Peyer's patch (tissue), 4 donors: ENCODE measurements around the gene HLCS. TPM values are rescaled to one million over a fixed set of nuclear protein-coding genes. Genes with fewer than 3 reads are reported as not detected.

Source experiments
- DNase-seq, 3 donors: peaks; one replicate each; pipeline ENCODE4 v3.0.0-alpha.2; 2017 to 2019
- H3K27ac ChIP-seq, 4 donors: fragments of 200-600 bp; sonication (generic); one replicate each; pipeline ENCODE4 v1.5.1; 2016 to 2019
- H3K27me3 ChIP-seq, 2 donors: fragments of 200-600 bp; sonication (generic); one replicate each; pipeline ENCODE4 v1.5.1; 2019
- H3K36me3 ChIP-seq, 3 donors: fragments of 200-600 bp; sonication (generic); one replicate each; pipeline ENCODE4 v1.5.1; 2016 to 2019
- H3K4me1 ChIP-seq, 4 donors: fragments of 200-600 bp; sonication (generic); one replicate each; pipeline ENCODE4 v1.5.1; 2016 to 2019
- H3K4me3 ChIP-seq, 4 donors: fragments of 200-600 bp; sonication (generic); 1 replicate in 3 of 4; 2 replicates in 1 of 4; pipeline ENCODE4 v1.5.1; 2016 to 2019; ENCODE audit warnings: mild to moderate bottlenecking in 1 of 4
- H3K9me3 ChIP-seq, 4 donors: fragments of 200-600 bp; sonication (generic); one replicate each; pipeline ENCODE4 v1.5.1; 2016 to 2019; ENCODE audit warnings: mild to moderate bottlenecking in 1 of 4
- POLR2A ChIP-seq, 2 donors: fragments of 450-650 bp; IDR thresholded peaks; one replicate each; pipeline ENCODE4 v1.5.1; 2017; ENCODE audit warnings: antibody characterized with exemption in 2 of 2, mild to moderate bottlenecking in 2 of 2, moderate library complexity in 2 of 2
- total RNA-seq, 4 donors: library from RNA; depleted of rRNA; stranded (reverse); fragments of >200 nt; gene quantifications; one replicate each; pipeline ENCODE4 v1.1.0, GENCODE V29; 2016
- TF ChIP-seq, protein P1 (sequence below), 6 experiments: fragments of 450-650 bp in 4 of 6; fragments of 200-600 bp in 2 of 6; sonication (generic) in 1 of 6; IDR thresholded peaks; one replicate each; pipeline ENCODE4 v1.5.1; 2017 to 2019; ENCODE audit warnings: antibody characterized with exemption in 6 of 6, mild to moderate bottlenecking in 3 of 6, moderate library complexity in 1 of 6

HLCS gene
- total RNA-seq, 4 donors from 2014 or later: 14.9 to 27.9 (median 24.3) TPM

DNA sequence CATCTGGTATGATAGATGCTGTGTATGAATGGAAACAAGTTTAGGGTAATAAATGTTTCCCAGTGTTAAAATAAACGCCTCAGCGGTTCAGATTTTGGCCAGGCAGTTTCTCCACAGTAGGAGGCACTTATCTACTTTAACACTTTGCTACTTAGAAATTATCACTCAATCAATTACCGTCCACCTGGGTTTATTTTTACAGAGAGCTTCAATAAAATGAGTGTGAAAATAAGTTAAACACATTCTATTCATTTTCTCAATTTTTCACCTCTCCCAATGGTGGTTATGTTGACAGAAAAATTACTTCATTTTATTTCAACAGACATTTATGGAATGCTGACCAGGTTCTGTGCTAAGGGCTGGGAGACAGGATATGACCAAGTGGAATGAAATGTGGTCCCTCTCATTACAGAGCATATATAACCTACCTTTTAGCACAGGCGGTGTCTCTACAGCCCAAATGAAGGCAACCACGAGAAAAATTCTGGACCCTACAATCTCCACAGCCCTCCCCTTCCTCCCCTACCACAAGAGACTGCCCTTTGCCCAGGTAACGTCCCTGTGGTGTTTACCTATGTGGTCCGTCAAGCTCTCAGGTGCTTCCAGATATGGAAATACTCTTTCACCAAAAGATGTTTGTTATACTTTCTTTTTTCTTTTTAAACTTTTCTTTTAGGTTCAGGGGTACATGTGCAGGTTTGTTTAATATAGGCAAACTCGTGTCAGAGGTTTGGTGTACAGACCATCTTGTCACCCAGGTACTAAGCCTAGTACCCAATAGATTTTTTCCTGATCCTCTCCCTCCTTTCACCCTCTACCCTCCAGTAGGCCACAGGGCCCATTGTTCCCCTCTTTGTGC is 105.5 kb downstream of the HLCS start:
- Histone ChIP-seq H3K36me3 (no peaks in the 10 kb centered on the region), H3K27me3 (no peaks in the 10 kb centered on the region), H3K4me1 (no peaks in the 10 kb centered on the region), H3K27ac (no peak overlapping the region), H3K9me3 (no peaks in the 10 kb centered on the region), H3K4me3 (no peak overlapping the region)
- no peak for DNase-seq
- TF ChIP-seq, protein P1, sequence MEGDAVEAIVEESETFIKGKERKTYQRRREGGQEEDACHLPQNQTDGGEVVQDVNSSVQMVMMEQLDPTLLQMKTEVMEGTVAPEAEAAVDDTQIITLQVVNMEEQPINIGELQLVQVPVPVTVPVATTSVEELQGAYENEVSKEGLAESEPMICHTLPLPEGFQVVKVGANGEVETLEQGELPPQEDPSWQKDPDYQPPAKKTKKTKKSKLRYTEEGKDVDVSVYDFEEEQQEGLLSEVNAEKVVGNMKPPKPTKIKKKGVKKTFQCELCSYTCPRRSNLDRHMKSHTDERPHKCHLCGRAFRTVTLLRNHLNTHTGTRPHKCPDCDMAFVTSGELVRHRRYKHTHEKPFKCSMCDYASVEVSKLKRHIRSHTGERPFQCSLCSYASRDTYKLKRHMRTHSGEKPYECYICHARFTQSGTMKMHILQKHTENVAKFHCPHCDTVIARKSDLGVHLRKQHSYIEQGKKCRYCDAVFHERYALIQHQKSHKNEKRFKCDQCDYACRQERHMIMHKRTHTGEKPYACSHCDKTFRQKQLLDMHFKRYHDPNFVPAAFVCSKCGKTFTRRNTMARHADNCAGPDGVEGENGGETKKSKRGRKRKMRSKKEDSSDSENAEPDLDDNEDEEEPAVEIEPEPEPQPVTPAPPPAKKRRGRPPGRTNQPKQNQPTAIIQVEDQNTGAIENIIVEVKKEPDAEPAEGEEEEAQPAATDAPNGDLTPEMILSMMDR (IDR thresholded peaks at IDR 0.05): no peak
- TF ChIP-seq POLR2A (IDR thresholded peaks at IDR 0.05): no peak

DNA sequence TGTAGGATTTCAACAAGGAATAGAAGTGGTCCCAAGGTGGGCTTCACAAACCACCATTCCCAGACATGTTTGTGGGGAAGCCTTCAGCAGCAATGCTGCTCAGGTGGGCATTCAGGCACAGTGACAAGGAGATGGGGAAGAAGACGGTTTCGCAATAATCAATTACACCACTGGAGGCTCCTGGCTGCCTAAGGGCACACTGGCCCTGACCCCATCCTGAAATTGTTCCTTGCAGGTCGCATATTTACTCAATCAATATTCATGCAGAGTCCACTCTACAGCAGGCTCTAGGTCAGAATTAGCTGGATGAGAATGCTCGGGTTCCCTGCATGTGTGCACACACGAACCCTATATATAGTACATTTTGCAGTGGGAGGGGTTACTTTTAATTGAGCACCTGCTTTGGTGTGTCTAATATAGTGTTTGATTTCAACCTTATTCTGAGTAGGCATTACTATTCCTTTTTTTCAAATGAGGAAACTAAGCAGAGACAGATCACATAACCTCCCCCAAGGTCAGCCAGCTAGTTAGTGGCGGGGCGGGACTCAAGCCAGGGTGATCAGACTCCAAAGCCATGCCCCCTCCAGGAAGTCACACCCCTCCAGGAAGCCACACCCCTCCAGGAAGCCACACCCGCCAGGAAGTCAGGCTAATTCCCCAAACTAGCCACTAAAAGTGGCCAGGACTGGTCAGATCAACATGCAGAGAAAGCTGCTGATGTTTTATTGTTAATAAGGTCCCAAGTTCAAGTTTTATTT is 106.5 kb downstream of the HLCS start:
- no peak overlapping the region for H3K4me3 ChIP-seq
- TF ChIP-seq, protein P1 (IDR thresholded peaks at IDR 0.05): no peak
- no peak for TF ChIP-seq POLR2A (IDR thresholded peaks at IDR 0.05)
- no peak overlapping the region for H3K27ac ChIP-seq
- H3K36me3 ChIP-seq: no peaks in the 10 kb centered on the region
- no peaks in the 10 kb centered on the region for H3K4me1 ChIP-seq
- no peaks in the 10 kb centered on the region for H3K9me3 ChIP-seq
- no peaks in the 10 kb centered on the region for H3K27me3 ChIP-seq
- DNase-seq: peak; percentile 27 to 79 (median 76)

DNA sequence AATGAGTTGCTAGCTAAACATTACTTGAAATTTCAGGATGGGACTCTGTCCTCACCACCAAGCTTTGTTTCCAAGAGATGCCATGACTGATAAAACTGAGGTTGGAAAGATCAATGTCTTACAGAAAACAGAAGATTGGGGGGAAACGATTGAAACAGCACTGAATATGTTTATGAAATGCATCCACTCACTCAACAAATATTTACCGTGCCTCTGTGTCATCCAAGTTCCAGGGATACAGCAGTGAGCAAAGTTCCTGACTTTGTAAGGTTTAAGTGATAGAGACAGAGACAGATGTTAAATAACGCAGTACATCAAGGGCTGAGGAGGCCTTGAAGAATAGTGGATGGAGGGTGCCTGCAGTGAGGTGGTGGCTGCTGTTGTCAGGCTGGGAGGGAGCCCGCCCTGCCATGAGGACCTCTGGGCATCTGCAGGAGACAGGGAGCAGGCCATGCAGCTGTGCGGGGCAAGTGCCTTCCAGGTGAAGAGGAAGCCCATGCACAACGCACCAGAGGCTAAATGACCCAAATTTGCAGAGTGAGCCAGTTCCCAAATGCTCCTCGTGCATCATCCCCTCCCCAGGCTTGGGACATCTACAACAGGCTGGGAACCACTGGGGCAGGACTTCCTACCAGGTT is 108.0 kb downstream of the HLCS start:
- Histone ChIP-seq H3K27me3 (no peaks in the 10 kb centered on the region), H3K27ac (no peak overlapping the region), H3K4me1 (no peaks in the 10 kb centered on the region), H3K4me3 (no peak overlapping the region), H3K36me3 (no peaks in the 10 kb centered on the region), H3K9me3 (no peaks in the 10 kb centered on the region)
- no peak for DNase-seq
- no peak for TF ChIP-seq POLR2A (IDR thresholded peaks at IDR 0.05)
- TF ChIP-seq, protein P1 (IDR thresholded peaks at IDR 0.05): no peak

DNA sequence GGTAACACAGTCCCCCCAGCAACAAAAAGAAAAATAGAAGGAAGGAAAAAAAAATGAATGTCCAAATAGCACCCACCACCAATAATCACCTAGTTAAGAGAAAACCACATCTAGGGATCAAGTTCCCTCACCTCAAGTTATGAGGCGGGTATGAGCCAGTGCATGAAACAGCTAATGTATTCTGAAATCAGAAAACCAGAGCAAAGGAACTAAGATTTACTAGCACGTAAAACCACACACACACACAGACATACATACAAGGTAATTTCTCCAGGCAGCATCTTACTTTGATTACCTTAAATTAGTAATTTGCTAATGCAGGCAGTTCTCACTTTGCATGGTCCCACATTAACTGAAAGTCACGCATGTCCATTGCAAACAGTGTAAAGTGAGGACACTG is 109.8 kb downstream of the HLCS start:
- no peak for TF ChIP-seq POLR2A (IDR thresholded peaks at IDR 0.05)
- Histone ChIP-seq H3K4me1 (no peaks in the 10 kb centered on the region), H3K4me3 (no peak overlapping the region), H3K36me3 (no peaks in the 10 kb centered on the region), H3K27me3 (no peaks in the 10 kb centered on the region), H3K9me3 (no peaks in the 10 kb centered on the region), H3K27ac (no peak overlapping the region)
- DNase-seq: no peak

DNA sequence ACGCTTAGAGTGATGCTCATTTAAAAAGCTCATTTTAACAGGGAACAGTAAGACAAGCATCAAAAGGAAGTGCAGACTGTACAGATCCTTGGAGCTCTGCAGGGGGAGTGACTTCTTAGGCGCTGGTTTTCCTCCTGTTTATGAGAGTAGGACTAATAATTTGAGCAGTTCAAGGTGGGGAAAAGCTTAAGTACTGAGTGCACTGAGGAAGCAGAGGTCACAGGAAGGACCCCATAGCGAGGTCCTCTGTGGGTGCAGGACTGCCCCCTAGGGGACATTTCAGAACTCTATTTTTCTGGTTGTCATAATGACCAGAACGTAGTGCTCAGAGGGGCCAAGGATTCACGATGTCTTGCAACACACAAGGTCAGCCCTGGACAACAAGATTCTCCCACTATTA is 112.1 kb downstream of the HLCS start:
- no peaks in the 10 kb centered on the region for H3K9me3 ChIP-seq
- H3K4me1 ChIP-seq: no peaks in the 10 kb centered on the region
- no peaks in the 10 kb centered on the region for H3K27me3 ChIP-seq
- no peak overlapping the region for H3K4me3 ChIP-seq
- H3K27ac ChIP-seq: no peak overlapping the region
- DNase-seq: no peak
- no peaks in the 10 kb centered on the region for H3K36me3 ChIP-seq
- no peak for TF ChIP-seq POLR2A (IDR thresholded peaks at IDR 0.05)
- TF ChIP-seq, protein P1 (IDR thresholded peaks at IDR 0.05): peak in 4 of 6 experiments; percentile 34 to 55 (median 47)
